ENCODE results near the gene JPH4.

DNA sequence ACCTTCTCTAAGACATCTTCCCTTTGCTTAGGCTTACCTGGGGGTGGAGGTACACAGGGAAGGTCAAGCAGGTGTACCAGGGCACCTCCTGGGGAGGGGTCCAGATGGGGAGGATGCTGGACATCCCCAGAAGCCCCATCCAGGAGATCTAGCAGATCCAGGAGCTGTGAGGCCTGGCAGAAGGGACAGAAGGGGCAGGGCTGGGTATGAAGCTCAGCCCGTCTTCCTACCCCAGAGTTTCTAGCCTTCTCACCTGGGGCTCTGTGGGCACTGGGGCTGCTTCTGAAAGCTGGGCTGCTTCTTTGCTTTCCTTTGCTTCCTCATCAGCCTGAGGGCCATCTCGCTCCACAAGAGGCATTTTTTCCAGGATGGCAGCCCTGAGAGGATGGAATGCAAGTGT is 17.3 kb downstream of the JPH4 start:
- no peak for TF ChIP-seq EP300 (IDR thresholded peaks at IDR 0.05; ENCODE audit: low read depth)
- TF ChIP-seq, protein P1, sequence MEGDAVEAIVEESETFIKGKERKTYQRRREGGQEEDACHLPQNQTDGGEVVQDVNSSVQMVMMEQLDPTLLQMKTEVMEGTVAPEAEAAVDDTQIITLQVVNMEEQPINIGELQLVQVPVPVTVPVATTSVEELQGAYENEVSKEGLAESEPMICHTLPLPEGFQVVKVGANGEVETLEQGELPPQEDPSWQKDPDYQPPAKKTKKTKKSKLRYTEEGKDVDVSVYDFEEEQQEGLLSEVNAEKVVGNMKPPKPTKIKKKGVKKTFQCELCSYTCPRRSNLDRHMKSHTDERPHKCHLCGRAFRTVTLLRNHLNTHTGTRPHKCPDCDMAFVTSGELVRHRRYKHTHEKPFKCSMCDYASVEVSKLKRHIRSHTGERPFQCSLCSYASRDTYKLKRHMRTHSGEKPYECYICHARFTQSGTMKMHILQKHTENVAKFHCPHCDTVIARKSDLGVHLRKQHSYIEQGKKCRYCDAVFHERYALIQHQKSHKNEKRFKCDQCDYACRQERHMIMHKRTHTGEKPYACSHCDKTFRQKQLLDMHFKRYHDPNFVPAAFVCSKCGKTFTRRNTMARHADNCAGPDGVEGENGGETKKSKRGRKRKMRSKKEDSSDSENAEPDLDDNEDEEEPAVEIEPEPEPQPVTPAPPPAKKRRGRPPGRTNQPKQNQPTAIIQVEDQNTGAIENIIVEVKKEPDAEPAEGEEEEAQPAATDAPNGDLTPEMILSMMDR (IDR thresholded peaks at IDR 0.05), result no peak

Data from transverse colon (tissue), 3 donors.